Caco-2 (cell line): ENCODE results near the gene VRK2. TPM values are rescaled to one million over a fixed set of nuclear protein-coding genes. Genes with fewer than 3 reads are reported as not detected.

Source experiments
- BruUV-seq: library from RNA; stranded (reverse); fragments of 400-500 nt; replicated peaks from 2 replicates; lab custom pipeline; 2021; lab: Mats Ljungman, UMichigan
- CTCF ChIA-PET: fragments of 300-600 bp; sonication (Branson Sonifier 250); formaldehyde crosslinking; loops from one replicate; lab custom pipeline; 2022; ENCODE audit warnings: antibody characterized with exemption; lab: Charles Lee
- POLR2A ChIA-PET: fragments of 300-600 bp; sonication (Branson Sonifier 250); formaldehyde crosslinking; loops from one replicate; lab custom pipeline; 2022; ENCODE audit warnings: antibody characterized with exemption; lab: Charles Lee
- DNase-seq, 2 experiments: peaks; one replicate each; pipeline versions ENCODE4 v3.0.0 to v3.0.0-alpha.2; 2020 to 2022
- H3K27me3 ChIP-seq: replicated peaks from 2 replicates; pipeline ENCODE4 v1.6.0; 2011; ENCODE audit warnings: low read length; ENCODE audit not compliant: control insufficient read depth, insufficient read depth
- H3K36me3 ChIP-seq: 2 replicates; pipeline ENCODE4 v1.5.1; 2011; ENCODE audit warnings: low read length; ENCODE audit not compliant: control insufficient read depth, insufficient read depth
- H3K4me1 ChIP-seq: fragments of 250-450 bp; sonication (Bioruptor Pico); 2 replicates; pipeline ENCODE4 v1.5.1; 2020; ENCODE audit warnings: mild to moderate bottlenecking
- H3K4me3 ChIP-seq: 2 replicates; pipeline ENCODE4 v1.5.1; 2011; ENCODE audit warnings: low read depth, mild to moderate bottlenecking, control low read depth, low read length
- H3K9me3 ChIP-seq: fragments of 250-450 bp; sonication (Bioruptor Pico); 2 replicates; pipeline ENCODE4 v1.5.1; 2020; ENCODE audit warnings: mild to moderate bottlenecking, moderate library complexity
- H3K27ac Mint-ChIP-seq: one replicate; pipeline ENCODE4 v1.8.0; 2022; ENCODE audit warnings: mixed read lengths; ENCODE audit not compliant: unreplicated experiment
- H3K27me3 Mint-ChIP-seq: one replicate; pipeline ENCODE4 v1.8.0; 2022; ENCODE audit warnings: mixed read lengths; ENCODE audit not compliant: insufficient read depth, unreplicated experiment
- H3K36me3 Mint-ChIP-seq: one replicate; pipeline ENCODE4 v1.8.0; 2022; ENCODE audit warnings: mild to moderate bottlenecking, mixed read lengths; ENCODE audit not compliant: insufficient read depth, unreplicated experiment
- H3K4me1 Mint-ChIP-seq: one replicate; pipeline ENCODE4 v1.8.0; 2022; ENCODE audit warnings: low read depth, mixed read lengths; ENCODE audit not compliant: unreplicated experiment
- H3K4me3 Mint-ChIP-seq: one replicate; pipeline ENCODE4 v1.8.0; 2022; ENCODE audit warnings: mild to moderate bottlenecking, moderate library complexity, mixed read lengths; ENCODE audit not compliant: unreplicated experiment
- H3K9me3 Mint-ChIP-seq: one replicate; pipeline ENCODE4 v1.8.0; 2022; ENCODE audit warnings: mixed read lengths; ENCODE audit not compliant: unreplicated experiment
- intact Hi-C: fragments of 100-400 bp; cut with micrococcal nuclease; formaldehyde crosslinking; loops from one replicate; pipeline ENCODE4 v1.10.0; 2022; ENCODE audit not compliant: unreplicated experiment
- total RNA-seq: library from RNA; stranded (reverse); gene quantifications from 2 replicates; pipeline ENCODE4 v1.2.3, GENCODE V29; 2022
- TF ChIP-seq, protein P1 (sequence below), 2 experiments: fragments of 200-600 bp in 1 of 2; IDR thresholded peaks; 1 replicate in 1 of 2; 2 replicates in 1 of 2; pipeline versions ENCODE4 v1.5.1 to v1.8.0; 2011 to 2022; ENCODE audit warnings: antibody characterized with exemption in 1 of 2, control low read depth in 1 of 2, inconsistent platforms in 1 of 2, low read depth in 1 of 2, low read length in 1 of 2, mild to moderate bottlenecking in 1 of 2, moderate library complexity in 1 of 2; ENCODE audit not compliant: insufficient read depth in 1 of 2, severe bottlenecking in 1 of 2, unreplicated experiment in 1 of 2

VRK2 gene
- total RNA-seq, 1 experiment from 2014 or later: 35.4 TPM

GRCh38 chr2:58054264-58054663, 7.7 kb downstream of the VRK2 start:
- H3K27me3 ChIP-seq: no peaks in the 10 kb centered on the region
- BruUV-seq: no TSS peak
- Mint-ChIP-seq H3K27me3 (no peaks in the 10 kb centered on the region), H3K36me3 (peaks cover 22% of the 10 kb centered on the region), H3K27ac (no peak overlapping the region), H3K9me3 (no peaks in the 10 kb centered on the region), H3K4me1 (no peaks in the 10 kb centered on the region), H3K4me3 (no peak overlapping the region)
- TF ChIP-seq, protein P1, sequence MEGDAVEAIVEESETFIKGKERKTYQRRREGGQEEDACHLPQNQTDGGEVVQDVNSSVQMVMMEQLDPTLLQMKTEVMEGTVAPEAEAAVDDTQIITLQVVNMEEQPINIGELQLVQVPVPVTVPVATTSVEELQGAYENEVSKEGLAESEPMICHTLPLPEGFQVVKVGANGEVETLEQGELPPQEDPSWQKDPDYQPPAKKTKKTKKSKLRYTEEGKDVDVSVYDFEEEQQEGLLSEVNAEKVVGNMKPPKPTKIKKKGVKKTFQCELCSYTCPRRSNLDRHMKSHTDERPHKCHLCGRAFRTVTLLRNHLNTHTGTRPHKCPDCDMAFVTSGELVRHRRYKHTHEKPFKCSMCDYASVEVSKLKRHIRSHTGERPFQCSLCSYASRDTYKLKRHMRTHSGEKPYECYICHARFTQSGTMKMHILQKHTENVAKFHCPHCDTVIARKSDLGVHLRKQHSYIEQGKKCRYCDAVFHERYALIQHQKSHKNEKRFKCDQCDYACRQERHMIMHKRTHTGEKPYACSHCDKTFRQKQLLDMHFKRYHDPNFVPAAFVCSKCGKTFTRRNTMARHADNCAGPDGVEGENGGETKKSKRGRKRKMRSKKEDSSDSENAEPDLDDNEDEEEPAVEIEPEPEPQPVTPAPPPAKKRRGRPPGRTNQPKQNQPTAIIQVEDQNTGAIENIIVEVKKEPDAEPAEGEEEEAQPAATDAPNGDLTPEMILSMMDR (IDR thresholded peaks at IDR 0.05; ENCODE audit: insufficient read depth in 1 of 2, low read depth in 1 of 2, low read length in 1 of 2, severe bottlenecking in 1 of 2, unreplicated experiment in 1 of 2): no peak
- H3K4me1 ChIP-seq: no peaks in the 10 kb centered on the region
- DNase-seq: no peak
- ChIA-PET POLR2A (no interaction called here), CTCF (no interaction called here)
- intact Hi-C loops: no loop called here
- no peaks in the 10 kb centered on the region; the same call in 1 of the 2 replicates for H3K9me3 ChIP-seq
- no peaks in the 10 kb centered on the region for H3K36me3 ChIP-seq
- no peak overlapping the region for H3K4me3 ChIP-seq

- H3K4me3 Mint-ChIP-seq: no peak overlapping the region
- Histone ChIP-seq H3K4me1 (no peaks in the 10 kb centered on the region), H3K4me3 (no peak overlapping the region), H3K36me3 (no peaks in the 10 kb centered on the region), H3K9me3 (no peaks in the 10 kb centered on the region; the same call in 1 of the 2 replicates), H3K27me3 (no peaks in the 10 kb centered on the region)
- CTCF ChIA-PET: no interaction called here
- H3K36me3 Mint-ChIP-seq: peaks cover 18% of the 10 kb centered on the region
- H3K9me3 Mint-ChIP-seq: no peaks in the 10 kb centered on the region
- no peaks in the 10 kb centered on the region for H3K4me1 Mint-ChIP-seq
- H3K27ac Mint-ChIP-seq: no peak overlapping the region
- intact Hi-C loops: no loop called here
- POLR2A ChIA-PET: no interaction called here
- BruUV-seq: no TSS peak
- DNase-seq: no peak
- no peaks in the 10 kb centered on the region for H3K27me3 Mint-ChIP-seq
- TF ChIP-seq, protein P1 (IDR thresholded peaks at IDR 0.05; ENCODE audit: insufficient read depth in 1 of 2, low read depth in 1 of 2, low read length in 1 of 2, severe bottlenecking in 1 of 2, unreplicated experiment in 1 of 2): no peak
Observed at GRCh38 chr2:58055033-58055786, 8.6 kb downstream of the VRK2 start.

- Histone ChIP-seq H3K4me1 (no peaks in the 10 kb centered on the region), H3K4me3 (no peak overlapping the region), H3K27me3 (no peaks in the 10 kb centered on the region), H3K9me3 (no peaks in the 10 kb centered on the region; the same call in 1 of the 2 replicates), H3K36me3 (no peaks in the 10 kb centered on the region)
- ChIA-PET POLR2A (no interaction called here), CTCF (no interaction called here)
- no peak for DNase-seq
- H3K4me3 Mint-ChIP-seq: no peak overlapping the region
- no peaks in the 10 kb centered on the region for H3K9me3 Mint-ChIP-seq
- no TSS peak for BruUV-seq
- no peak overlapping the region for H3K27ac Mint-ChIP-seq
- H3K36me3 Mint-ChIP-seq: peaks cover 18% of the 10 kb centered on the region
- H3K27me3 Mint-ChIP-seq: no peaks in the 10 kb centered on the region
- TF ChIP-seq, protein P1 (IDR thresholded peaks at IDR 0.05; ENCODE audit: insufficient read depth in 1 of 2, low read depth in 1 of 2, low read length in 1 of 2, severe bottlenecking in 1 of 2, unreplicated experiment in 1 of 2): no peak
- H3K4me1 Mint-ChIP-seq: no peaks in the 10 kb centered on the region
- intact Hi-C loops: no loop called here
Observed at GRCh38 chr2:58056192-58056916, 9.7 kb downstream of the VRK2 start.
